Smooth muscle cell (in vitro differentiated cells): ENCODE data around the gene AFAP1. TPM values are rescaled to one million over a fixed set of nuclear protein-coding genes. Genes with fewer than 3 reads are reported as not detected.

Experiments used
- DNase-seq: peaks from one replicate; lab custom pipeline; 2025; ENCODE audit not compliant: unreplicated experiment; lab: John Stamatoyannopoulos, UW
- H2AFZ ChIP-seq: fragments of 200-600 bp; sonication (generic); 2 replicates; pipeline ENCODE4 v1.6.0; 2016; ENCODE audit warnings: antibody characterized with exemption, low read depth, mild to moderate bottlenecking
- H3F3A ChIP-seq: fragments of 200-600 bp; sonication (generic); 2 replicates; pipeline ENCODE4 v1.6.0; 2017; ENCODE audit warnings: antibody characterized with exemption, low read depth
- H3K27ac ChIP-seq: fragments of 200-600 bp; sonication (generic); 2 replicates; pipeline ENCODE4 v1.5.1; 2016; ENCODE audit warnings: low read depth, mild to moderate bottlenecking
- H3K27me3 ChIP-seq: fragments of 200-600 bp; sonication (generic); 2 replicates; pipeline ENCODE4 v1.6.1; 2016; ENCODE audit warnings: low read depth, mild to moderate bottlenecking
- H3K36me3 ChIP-seq: fragments of 200-600 bp; sonication (generic); 2 replicates; pipeline ENCODE4 v1.5.1; 2016; ENCODE audit warnings: low read depth
- H3K4me1 ChIP-seq: fragments of 200-600 bp; sonication (generic); 2 replicates; pipeline ENCODE4 v1.5.1; 2016; ENCODE audit warnings: low read depth
- H3K4me2 ChIP-seq: fragments of 200-600 bp; sonication (generic); 2 replicates; pipeline ENCODE4 v1.6.0; 2016; ENCODE audit warnings: mild to moderate bottlenecking
- H3K4me3 ChIP-seq: fragments of 200-600 bp; sonication (generic); 2 replicates; pipeline ENCODE4 v1.5.1; 2016; ENCODE audit warnings: mild to moderate bottlenecking
- H3K79me2 ChIP-seq: fragments of 200-600 bp; sonication (generic); 2 replicates; pipeline ENCODE4 v1.6.0; 2016; ENCODE audit warnings: low read depth, mild to moderate bottlenecking
- H3K9ac ChIP-seq: fragments of 200-600 bp; sonication (generic); 2 replicates; pipeline ENCODE4 v1.6.0; 2016; ENCODE audit warnings: low read depth
- H3K9me3 ChIP-seq: fragments of 200-600 bp; sonication (generic); replicated peaks from 2 replicates; pipeline ENCODE4 v1.5.1; 2016; ENCODE audit warnings: low read depth
- H4K20me1 ChIP-seq: fragments of 200-600 bp; sonication (generic); 2 replicates; pipeline ENCODE4 v1.6.0; 2016; ENCODE audit warnings: low read depth
- WGBS: methylation state at CpG from one replicate; pipeline ENCODE4 v1.1.7; 2016; ENCODE audit warnings: low lambda C conversion rate; 5-methylcytosine and 5-hydroxymethylcytosine counted together
- polyA plus RNA-seq: library from polyadenylated mRNA; unstranded; fragments of >200 nt; fragmentation: Nextera tagmentation; extraction: Ambion mirVana; gene quantifications from 2 replicates; pipeline ENCODE4 v1.2.1, GENCODE V29; 2016
- total RNA-seq: library from RNA; depleted of rRNA; stranded (reverse); fragments of >200 nt; gene quantifications from 2 replicates; pipeline ENCODE4 v1.2.3, GENCODE V29; 2014
- TF ChIP-seq, protein P1 (sequence below): fragments of 200-600 bp; sonication (generic); IDR thresholded peaks from 2 replicates; pipeline ENCODE4 v1.5.1; 2017; ENCODE audit warnings: borderline replicate concordance, mild to moderate bottlenecking, antibody characterized with exemption; ENCODE audit not compliant: insufficient read depth, poor library complexity, severe bottlenecking

Gene AFAP1
- total and polyA plus RNA-seq, 2 experiments from 2014 or later: 12.6 to 24.8 TPM

- H3K9ac ChIP-seq: no peak overlapping the region
- peaks cover 41% of the 10 kb centered on the region for H3K4me1 ChIP-seq
These were observed 32.5 kb downstream of the AFAP1 start for GRCh38 chr4:7907142-7907541.

DNA sequence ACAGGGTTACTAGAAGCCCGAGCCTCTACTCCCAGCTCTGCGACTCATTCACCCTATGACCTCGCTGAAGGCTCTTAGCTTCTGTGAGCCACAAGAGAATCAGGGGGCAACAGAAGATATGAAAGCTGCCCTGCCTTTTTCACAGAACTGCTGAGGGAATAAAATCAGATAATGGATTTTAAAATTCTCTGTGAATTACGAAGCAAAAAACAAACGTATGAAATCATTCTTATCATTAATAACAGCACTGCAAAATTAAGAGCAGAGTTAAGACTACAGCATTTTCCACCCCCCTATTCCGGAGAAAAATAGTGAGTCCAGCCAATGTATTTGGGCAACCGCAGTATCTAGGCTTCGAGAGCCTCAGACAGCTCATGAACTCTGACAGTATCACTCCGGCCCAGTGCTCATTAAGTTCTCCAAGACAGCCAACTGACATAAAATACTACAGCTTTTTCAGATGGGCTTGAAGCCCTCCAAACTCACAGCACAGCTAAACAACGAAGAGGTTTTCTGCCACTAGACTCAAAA lies 33.4 kb downstream of the AFAP1 start:
- H2AFZ ChIP-seq: no peak overlapping the region
- peaks cover 33% of the 10 kb centered on the region for H3K4me1 ChIP-seq
- no peak overlapping the region for H3K9ac ChIP-seq
- H3K27ac ChIP-seq: peak overlapping the region; percentile 42
- TF ChIP-seq, protein P1, sequence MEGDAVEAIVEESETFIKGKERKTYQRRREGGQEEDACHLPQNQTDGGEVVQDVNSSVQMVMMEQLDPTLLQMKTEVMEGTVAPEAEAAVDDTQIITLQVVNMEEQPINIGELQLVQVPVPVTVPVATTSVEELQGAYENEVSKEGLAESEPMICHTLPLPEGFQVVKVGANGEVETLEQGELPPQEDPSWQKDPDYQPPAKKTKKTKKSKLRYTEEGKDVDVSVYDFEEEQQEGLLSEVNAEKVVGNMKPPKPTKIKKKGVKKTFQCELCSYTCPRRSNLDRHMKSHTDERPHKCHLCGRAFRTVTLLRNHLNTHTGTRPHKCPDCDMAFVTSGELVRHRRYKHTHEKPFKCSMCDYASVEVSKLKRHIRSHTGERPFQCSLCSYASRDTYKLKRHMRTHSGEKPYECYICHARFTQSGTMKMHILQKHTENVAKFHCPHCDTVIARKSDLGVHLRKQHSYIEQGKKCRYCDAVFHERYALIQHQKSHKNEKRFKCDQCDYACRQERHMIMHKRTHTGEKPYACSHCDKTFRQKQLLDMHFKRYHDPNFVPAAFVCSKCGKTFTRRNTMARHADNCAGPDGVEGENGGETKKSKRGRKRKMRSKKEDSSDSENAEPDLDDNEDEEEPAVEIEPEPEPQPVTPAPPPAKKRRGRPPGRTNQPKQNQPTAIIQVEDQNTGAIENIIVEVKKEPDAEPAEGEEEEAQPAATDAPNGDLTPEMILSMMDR: no peak
- H3K79me2 ChIP-seq: peaks cover 86% of the 10 kb centered on the region
- no peaks in the 10 kb centered on the region for H3K27me3 ChIP-seq
- H3F3A ChIP-seq: peaks cover 17% of the 10 kb centered on the region
- H4K20me1 ChIP-seq: peaks cover 75% of the 10 kb centered on the region
- no peak for DNase-seq
- no peaks in the 10 kb centered on the region for H3K36me3 ChIP-seq
- no peak overlapping the region for H3K4me3 ChIP-seq
- 64% methylated on average over 10 of the region's 10 CpGs for WGBS
- H3K9me3 ChIP-seq: no peaks in the 10 kb centered on the region
- H3K4me2 ChIP-seq: peak overlapping the region; percentile 31

More at GRCh38 chr4:7907142-7907541, 32.5 kb downstream of the AFAP1 start:
- Histone ChIP-seq H3F3A (peaks cover 24% of the 10 kb centered on the region), H3K9me3 (no peaks in the 10 kb centered on the region), H3K4me2 (no peak overlapping the region), H3K4me3 (no peak overlapping the region), H3K27ac (no peak overlapping the region), H3K36me3 (no peaks in the 10 kb centered on the region), H2AFZ (no peak overlapping the region), H3K27me3 (no peaks in the 10 kb centered on the region), H4K20me1 (peaks cover 66% of the 10 kb centered on the region), H3K79me2 (peaks cover 82% of the 10 kb centered on the region)
- WGBS: 26% methylated on average over 2 of the region's 2 CpGs
- DNase-seq: no peak
- TF ChIP-seq, protein P1: no peak

GRCh38 chr4:7904952-7905915 lies 34.4 kb downstream of the AFAP1 start:
- TF ChIP-seq, protein P1: no peak
- DNase-seq: no peak
- Histone ChIP-seq H2AFZ (no peak overlapping the region), H3K36me3 (no peaks in the 10 kb centered on the region), H3K27me3 (no peaks in the 10 kb centered on the region), H3K27ac (peak overlapping the region; percentile 65), H3F3A (peaks cover 13% of the 10 kb centered on the region), H3K79me2 (peaks cover 93% of the 10 kb centered on the region), H3K4me3 (no peak overlapping the region), H3K4me1 (peaks cover 23% of the 10 kb centered on the region), H3K9ac (no peak overlapping the region), H4K20me1 (peaks cover 81% of the 10 kb centered on the region), H3K9me3 (no peaks in the 10 kb centered on the region), H3K4me2 (peak overlapping the region; percentile 32)
- WGBS: 73% methylated on average over 10 of the region's 10 CpGs
